Tibial nerve (tissue), 4 donors: ENCODE results near the gene CAMTA1. TPM values are rescaled to one million over a fixed set of nuclear protein-coding genes. Genes with fewer than 3 reads are reported as not detected.

ENCODE experiments used
- DNase-seq, 2 donors: peaks; one replicate each; pipeline ENCODE4 v3.0.0-alpha.2; 2019; ENCODE audit warnings: low spot score in 2 of 2
- H3K27ac ChIP-seq, 4 donors: fragments of 200-600 bp; sonication (generic) in 3 of 4; one replicate each; pipeline ENCODE4 v1.5.1; 2017 to 2019; ENCODE audit warnings: mild to moderate bottlenecking in 1 of 4
- H3K27me3 ChIP-seq, 2 donors: fragments of 200-600 bp; sonication (generic) in 1 of 2; one replicate each; pipeline versions ENCODE4 v1.5.1 to v1.6.0; 2017 to 2019
- H3K36me3 ChIP-seq, 3 donors: fragments of 200-600 bp; sonication (generic); one replicate each; pipeline ENCODE4 v1.5.1; 2018 to 2019
- H3K4me1 ChIP-seq, 4 donors: fragments of 200-600 bp; sonication (generic) in 3 of 4; one replicate each; pipeline ENCODE4 v1.5.1; 2017 to 2019
- H3K4me3 ChIP-seq, 4 donors: fragments of 200-600 bp; sonication (generic) in 3 of 4; one replicate each; pipeline ENCODE4 v1.5.1; 2017 to 2019; ENCODE audit warnings: mild to moderate bottlenecking in 1 of 4, moderate library complexity in 1 of 4
- H3K9me3 ChIP-seq, 4 donors: fragments of 200-600 bp; sonication (generic) in 3 of 4; one replicate each; pipeline ENCODE4 v1.5.1; 2017 to 2019
- EP300 ChIP-seq, 2 donors: sonication (generic); formaldehyde crosslinking; IDR thresholded peaks; one replicate each; pipeline ENCODE4 v1.6.1; 2017; ENCODE audit warnings: antibody characterized with exemption in 2 of 2, mild to moderate bottlenecking in 1 of 2
- POLR2A ChIP-seq, 2 donors: fragments of 450-650 bp; IDR thresholded peaks; one replicate each; pipeline ENCODE4 v1.6.1; 2017; ENCODE audit warnings: antibody characterized with exemption in 2 of 2, mild to moderate bottlenecking in 2 of 2, moderate library complexity in 2 of 2
- WGBS, 2 donors: methylation state at CpG; one replicate each; pipeline ENCODE4 v1.1.5; 2018; 5-methylcytosine and 5-hydroxymethylcytosine counted together
- total RNA-seq, 4 donors: library from RNA; depleted of rRNA; stranded (reverse); fragments of >200 nt; gene quantifications; one replicate each; pipeline ENCODE4 v1.1.0, GENCODE V29; 2016
- TF ChIP-seq, protein P1 (sequence below), 5 experiments: fragments of 200-600 bp in 3 of 5; fragments of 450-650 bp in 2 of 5; sonication (generic) in 3 of 5; IDR thresholded peaks; one replicate each; pipeline ENCODE4 v1.5.1; 2016 to 2019; ENCODE audit warnings: antibody characterized with exemption in 5 of 5, mild to moderate bottlenecking in 3 of 5, moderate library complexity in 2 of 5

The CAMTA1 gene
- total RNA-seq, 4 donors from 2014 or later, result 41.8 to 104 (median 87.2) TPM

DNA sequence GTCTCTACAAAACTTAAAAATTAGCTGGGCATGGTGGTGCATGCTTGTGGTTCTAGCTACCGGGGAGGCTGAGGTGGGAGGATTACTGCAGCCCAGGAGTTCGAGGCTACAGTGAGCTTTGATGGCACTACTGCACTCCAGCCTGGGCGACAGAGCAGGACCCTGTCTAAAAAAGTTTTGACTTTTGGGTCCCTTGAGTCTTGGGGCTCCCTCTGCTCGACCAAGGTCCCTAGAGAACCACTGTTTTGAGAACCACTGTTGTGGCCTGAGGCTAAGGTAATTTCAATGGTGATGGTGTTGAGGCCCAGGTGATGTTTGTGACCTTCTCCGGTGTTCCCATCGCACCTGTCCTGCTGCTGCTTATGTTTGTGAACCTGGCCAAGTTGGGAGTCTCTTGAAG is 3.1 kb upstream of the CAMTA1 start:
- DNase-seq, result no peak
- TF ChIP-seq, protein P1, sequence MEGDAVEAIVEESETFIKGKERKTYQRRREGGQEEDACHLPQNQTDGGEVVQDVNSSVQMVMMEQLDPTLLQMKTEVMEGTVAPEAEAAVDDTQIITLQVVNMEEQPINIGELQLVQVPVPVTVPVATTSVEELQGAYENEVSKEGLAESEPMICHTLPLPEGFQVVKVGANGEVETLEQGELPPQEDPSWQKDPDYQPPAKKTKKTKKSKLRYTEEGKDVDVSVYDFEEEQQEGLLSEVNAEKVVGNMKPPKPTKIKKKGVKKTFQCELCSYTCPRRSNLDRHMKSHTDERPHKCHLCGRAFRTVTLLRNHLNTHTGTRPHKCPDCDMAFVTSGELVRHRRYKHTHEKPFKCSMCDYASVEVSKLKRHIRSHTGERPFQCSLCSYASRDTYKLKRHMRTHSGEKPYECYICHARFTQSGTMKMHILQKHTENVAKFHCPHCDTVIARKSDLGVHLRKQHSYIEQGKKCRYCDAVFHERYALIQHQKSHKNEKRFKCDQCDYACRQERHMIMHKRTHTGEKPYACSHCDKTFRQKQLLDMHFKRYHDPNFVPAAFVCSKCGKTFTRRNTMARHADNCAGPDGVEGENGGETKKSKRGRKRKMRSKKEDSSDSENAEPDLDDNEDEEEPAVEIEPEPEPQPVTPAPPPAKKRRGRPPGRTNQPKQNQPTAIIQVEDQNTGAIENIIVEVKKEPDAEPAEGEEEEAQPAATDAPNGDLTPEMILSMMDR (IDR thresholded peaks at IDR 0.05), result no peak
- TF ChIP-seq POLR2A (IDR thresholded peaks at IDR 0.05) (no peak), EP300 (IDR thresholded peaks at IDR 0.05) (no peak)
- no peaks in the 10 kb centered on the region for H3K36me3 ChIP-seq
- no peak overlapping the region for H3K27ac ChIP-seq
- no peak overlapping the region for H3K4me3 ChIP-seq
- WGBS, 2 donors, result 88 to 90% methylated on average over 6 of the region's 6 CpGs
- no peaks in the 10 kb centered on the region for H3K9me3 ChIP-seq
- H3K27me3 ChIP-seq, result no peaks in the 10 kb centered on the region
- H3K4me1 ChIP-seq, result peaks cover 0 to 23% (median 11%) of the 10 kb centered on the region in 4 donors

DNA sequence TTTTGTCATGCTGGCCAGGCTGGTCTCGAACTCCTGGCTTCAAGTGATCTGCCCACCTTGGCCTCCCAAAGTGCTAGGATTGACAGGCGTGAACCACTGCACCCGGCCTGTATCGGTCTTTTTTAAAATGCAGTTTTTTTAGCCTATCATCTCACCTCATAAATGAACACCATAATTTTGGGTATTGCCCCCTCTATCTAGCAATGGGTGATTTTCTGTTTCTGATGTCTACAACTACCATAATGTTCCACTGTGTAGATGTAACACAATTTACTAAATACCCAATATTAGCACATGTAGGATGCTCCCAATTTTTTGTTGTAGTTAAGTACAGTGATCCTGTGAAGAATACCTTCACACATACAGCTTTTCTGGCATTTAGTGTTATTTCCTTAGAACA is 2.0 kb upstream of the CAMTA1 start:
- H3K4me3 ChIP-seq, result peak overlapping the region in 1 of 4 donors; percentile 86
- TF ChIP-seq, protein P1 (IDR thresholded peaks at IDR 0.05), result no peak
- no peak for TF ChIP-seq EP300 (IDR thresholded peaks at IDR 0.05)
- no peak for TF ChIP-seq POLR2A (IDR thresholded peaks at IDR 0.05)
- WGBS, 2 donors, result 89 to 92% methylated on average over 4 of the region's 4 CpGs
- no peaks in the 10 kb centered on the region for H3K27me3 ChIP-seq
- no peaks in the 10 kb centered on the region for H3K36me3 ChIP-seq
- H3K9me3 ChIP-seq, result no peaks in the 10 kb centered on the region
- peak overlapping the region in 2 of 4 donors; percentile 99 to 100 for H3K27ac ChIP-seq
- H3K4me1 ChIP-seq, result peaks cover 0 to 34% (median 11%) of the 10 kb centered on the region in 4 donors
- no peak for DNase-seq

DNA sequence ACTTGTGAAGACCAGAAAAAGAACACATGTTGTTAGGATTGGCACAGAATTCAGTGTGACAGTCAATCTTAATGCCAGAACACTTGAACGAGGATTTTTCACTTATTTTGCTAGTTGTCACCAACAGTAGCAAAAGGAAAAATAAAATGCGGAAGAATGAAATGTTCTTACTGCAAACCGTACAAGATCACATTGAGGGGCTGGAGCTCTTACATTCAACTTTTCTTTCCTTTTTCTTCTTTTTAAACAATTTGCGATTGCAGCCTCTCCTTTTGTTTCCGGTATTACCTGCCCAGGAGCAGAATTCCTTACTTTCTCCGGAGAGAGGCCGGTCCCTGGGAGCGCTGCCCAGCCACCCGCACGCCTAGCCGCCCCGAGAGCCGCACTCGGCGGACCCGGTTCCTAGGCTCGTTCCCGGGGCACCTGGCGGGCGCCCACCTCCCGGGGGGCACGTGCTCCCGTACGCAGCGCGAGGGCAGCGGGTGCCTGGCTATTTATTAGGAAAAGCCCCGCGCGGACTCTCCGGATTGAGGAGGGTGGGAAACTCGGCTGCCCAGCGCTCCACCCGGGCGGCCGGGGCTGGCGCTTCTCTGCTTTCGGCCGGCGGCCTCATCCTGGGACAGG is 1.2 kb upstream of the CAMTA1 start:
- no peaks in the 10 kb centered on the region for H3K9me3 ChIP-seq
- 0 to 2% methylated on average over 34 to 40 of the region's 40 CpGs for WGBS, 2 donors
- H3K4me3 ChIP-seq, result peak overlapping the region; percentile 72 to 97 (median 88)
- TF ChIP-seq, protein P1 (IDR thresholded peaks at IDR 0.05), result no peak
- peak in 1 of 2 donors; percentile 31 for TF ChIP-seq POLR2A (IDR thresholded peaks at IDR 0.05)
- H3K27me3 ChIP-seq, result no peaks in the 10 kb centered on the region
- H3K36me3 ChIP-seq, result no peaks in the 10 kb centered on the region
- DNase-seq, result no peak
- peaks cover 0 to 42% (median 11%) of the 10 kb centered on the region in 4 donors for H3K4me1 ChIP-seq
- peak overlapping the region; percentile 95 to 100 (median 98) for H3K27ac ChIP-seq

DNA sequence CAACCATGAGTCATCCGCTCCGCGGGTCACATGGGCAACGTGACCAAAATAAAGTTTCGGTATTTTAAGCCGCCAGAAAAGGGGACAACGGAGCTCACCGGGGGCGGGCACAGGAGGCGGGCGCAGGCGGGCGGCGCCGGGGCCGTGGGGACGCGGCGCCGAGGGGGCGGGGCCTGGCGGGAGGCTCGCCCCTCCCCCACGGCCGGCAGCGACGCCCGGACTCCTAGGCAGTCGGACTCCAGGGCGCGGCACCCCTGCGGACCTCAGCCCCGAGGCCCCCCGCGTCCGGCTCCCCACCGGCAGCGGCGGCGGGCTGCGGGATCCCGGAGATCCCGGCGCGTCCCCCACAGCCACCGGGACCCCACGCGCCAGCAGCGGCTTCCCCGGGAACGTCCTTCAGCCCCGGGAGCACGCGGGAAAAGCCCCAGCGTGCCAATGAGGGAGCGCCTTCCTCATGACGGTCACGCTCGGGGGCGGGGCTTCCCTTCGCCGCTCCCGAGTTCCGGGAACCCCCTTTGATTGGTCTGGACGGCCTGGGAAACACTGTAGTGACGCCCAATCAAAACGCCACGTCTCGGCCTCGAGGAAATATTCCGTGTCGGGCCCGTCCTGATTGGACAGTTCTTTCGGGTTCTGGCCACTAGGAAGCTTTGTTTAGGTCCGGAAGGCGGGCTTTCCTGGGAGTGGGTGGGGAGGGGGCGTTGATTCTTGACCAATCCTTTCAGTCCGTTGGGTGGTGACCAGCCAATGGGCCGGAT is 515 bp upstream of the CAMTA1 start:
- H3K27me3 ChIP-seq, result no peaks in the 10 kb centered on the region
- TF ChIP-seq, protein P1 (IDR thresholded peaks at IDR 0.05), result peak in 2 of 5 experiments; percentile 48 to 62
- TF ChIP-seq EP300 (IDR thresholded peaks at IDR 0.05) (peak; percentile 71 to 91), POLR2A (IDR thresholded peaks at IDR 0.05) (peak; percentile 87 to 95)
- DNase-seq, result peak; percentile 100
- peak overlapping the region; percentile 72 to 97 (median 88) for H3K4me3 ChIP-seq
- H3K9me3 ChIP-seq, result no peaks in the 10 kb centered on the region
- H3K27ac ChIP-seq, result peak overlapping the region; percentile 95 to 100 (median 98)
- peaks cover 0 to 48% (median 14%) of the 10 kb centered on the region in 4 donors for H3K4me1 ChIP-seq
- WGBS, 2 donors, result 0 to 1% methylated on average over 9 to 58 of the region's 79 CpGs
- H3K36me3 ChIP-seq, result no peaks in the 10 kb centered on the region
